OCI-LY7 (cell line): ENCODE measurements around the gene RSRC2. TPM values are rescaled to one million over a fixed set of nuclear protein-coding genes. Genes with fewer than 3 reads are reported as not detected.

Experiments
- BruUV-seq: library from RNA; stranded (reverse); fragments of 400-500 nt; replicated peaks from 2 replicates; lab custom pipeline; 2021; lab: Mats Ljungman, UMichigan
- CTCF ChIA-PET: fragments of 300-600 bp; sonication (Branson Sonifier 250); formaldehyde crosslinking; loops from one replicate; lab custom pipeline; 2022; ENCODE audit warnings: antibody characterized with exemption; ENCODE audit not compliant: unreplicated experiment; lab: Charles Lee
- POLR2A ChIA-PET: fragments of 300-600 bp; sonication (Branson Sonifier 250); formaldehyde crosslinking; loops from one replicate; lab custom pipeline; 2022; ENCODE audit warnings: antibody characterized with exemption; lab: Charles Lee
- DNase-seq: peaks from one replicate; pipeline ENCODE4 v3.0.0-alpha.2; 2015; ENCODE audit warnings: low spot score
- H2AFZ ChIP-seq: fragments of 200-600 bp; sonication (generic), shearing (Covaris generic); 2 replicates; pipeline ENCODE4 v1.6.1; 2014; ENCODE audit warnings: mild to moderate bottlenecking, antibody characterized with exemption, low read length, moderate library complexity
- H3K27ac ChIP-seq: fragments of 200-600 bp; sonication (generic); 2 replicates; pipeline ENCODE4 v1.5.1; 2014; ENCODE audit warnings: mixed run types, low read depth, mild to moderate bottlenecking, moderate library complexity, low read length, inconsistent platforms; ENCODE audit not compliant: poor library complexity, severe bottlenecking
- H3K36me3 ChIP-seq: fragments of 200-600 bp; sonication (generic); 2 replicates; pipeline ENCODE4 v1.6.1; 2014; ENCODE audit warnings: mild to moderate bottlenecking, antibody characterized with exemption, low read length, moderate library complexity, mixed read lengths; ENCODE audit not compliant: insufficient read depth
- H3K4me1 ChIP-seq: fragments of 200-600 bp; sonication (generic); 2 replicates; pipeline ENCODE4 v1.5.1; 2014; ENCODE audit warnings: mild to moderate bottlenecking, low read length; ENCODE audit not compliant: insufficient read depth, poor library complexity, severe bottlenecking
- H3K4me2 ChIP-seq: fragments of 200-600 bp; sonication (generic); 2 replicates; pipeline ENCODE4 v1.6.1; 2014; ENCODE audit warnings: mild to moderate bottlenecking, low read length
- H3K4me3 ChIP-seq: fragments of 200-600 bp; sonication (generic); 2 replicates; pipeline ENCODE4 v1.5.1; 2014; ENCODE audit warnings: mild to moderate bottlenecking, low read depth, low read length; ENCODE audit not compliant: poor library complexity, severe bottlenecking
- H3K79me2 ChIP-seq: fragments of 200-600 bp; sonication (generic); 2 replicates; pipeline ENCODE4 v1.6.1; 2016; ENCODE audit warnings: low read depth, mild to moderate bottlenecking, low read length, moderate library complexity, mixed read lengths; ENCODE audit not compliant: insufficient read depth
- H3K9me2 ChIP-seq: fragments of 200-600 bp; sonication (generic); 2 replicates; pipeline ENCODE4 v1.6.1; 2016; ENCODE audit warnings: mild to moderate bottlenecking, low read length, mixed read lengths; ENCODE audit not compliant: insufficient read depth
- H3K9me3 ChIP-seq: fragments of 200-600 bp; sonication (generic); 2 replicates; pipeline ENCODE4 v1.6.1; 2014; ENCODE audit warnings: mild to moderate bottlenecking, mixed run types, low read length, mixed read lengths
- H4K20me1 ChIP-seq: fragments of 200-600 bp; sonication (generic); 2 replicates; pipeline ENCODE4 v1.6.1; 2014; ENCODE audit warnings: mild to moderate bottlenecking, antibody characterized with exemption, low read length, moderate library complexity, mixed read lengths; ENCODE audit not compliant: insufficient read depth
- EZH2phosphoT487 ChIP-seq: fragments of 200-600 bp; sonication (generic); IDR thresholded peaks from 2 replicates; pipeline ENCODE4 v1.6.1; 2018; ENCODE audit warnings: low read depth, borderline replicate concordance, mild to moderate bottlenecking, mixed run types, antibody characterized with exemption, low read length, moderate library complexity, mixed read lengths
- intact Hi-C: fragments of 100-400 bp; cut with micrococcal nuclease; formaldehyde crosslinking; loops from one replicate; pipeline ENCODE4 v1.10.0; 2022; ENCODE audit not compliant: unreplicated experiment
- total RNA-seq, 2 experiments: library from RNA; depleted of rRNA in 1 of 2; stranded (reverse); fragments of >200 nt in 1 of 2; shearing (Covaris generic) in 1 of 2; gene quantifications; 2 replicates each; pipeline ENCODE4 v1.2.3, GENCODE V29; 2014 to 2022
- TF ChIP-seq, protein P1 (sequence below): fragments of 200-600 bp; sonication (generic); conservative IDR thresholded peaks from 2 replicates; pipeline ENCODE4 v1.5.1; 2014; ENCODE audit warnings: mild to moderate bottlenecking, antibody characterized with exemption, low read length, moderate library complexity, mixed read lengths

RSRC2 gene
- total RNA-seq, 2 experiments from 2014 or later: 91.7 to 132 TPM

GRCh38 chr12:122457627-122458026 is 69.1 kb downstream of the RSRC2 start:
- Histone ChIP-seq H2AFZ (no peak overlapping the region), H4K20me1 (no peaks in the 10 kb centered on the region), H3K4me3 (no peak overlapping the region), H3K36me3 (no peaks in the 10 kb centered on the region), H3K9me3 (no peaks in the 10 kb centered on the region), H3K27ac (no peak overlapping the region), H3K79me2 (no peaks in the 10 kb centered on the region), H3K4me2 (no peak overlapping the region), H3K9me2 (no peaks in the 10 kb centered on the region), H3K4me1 (peaks cover 15% of the 10 kb centered on the region)
- CTCF ChIA-PET: no interaction called here
- TF ChIP-seq, protein P1, sequence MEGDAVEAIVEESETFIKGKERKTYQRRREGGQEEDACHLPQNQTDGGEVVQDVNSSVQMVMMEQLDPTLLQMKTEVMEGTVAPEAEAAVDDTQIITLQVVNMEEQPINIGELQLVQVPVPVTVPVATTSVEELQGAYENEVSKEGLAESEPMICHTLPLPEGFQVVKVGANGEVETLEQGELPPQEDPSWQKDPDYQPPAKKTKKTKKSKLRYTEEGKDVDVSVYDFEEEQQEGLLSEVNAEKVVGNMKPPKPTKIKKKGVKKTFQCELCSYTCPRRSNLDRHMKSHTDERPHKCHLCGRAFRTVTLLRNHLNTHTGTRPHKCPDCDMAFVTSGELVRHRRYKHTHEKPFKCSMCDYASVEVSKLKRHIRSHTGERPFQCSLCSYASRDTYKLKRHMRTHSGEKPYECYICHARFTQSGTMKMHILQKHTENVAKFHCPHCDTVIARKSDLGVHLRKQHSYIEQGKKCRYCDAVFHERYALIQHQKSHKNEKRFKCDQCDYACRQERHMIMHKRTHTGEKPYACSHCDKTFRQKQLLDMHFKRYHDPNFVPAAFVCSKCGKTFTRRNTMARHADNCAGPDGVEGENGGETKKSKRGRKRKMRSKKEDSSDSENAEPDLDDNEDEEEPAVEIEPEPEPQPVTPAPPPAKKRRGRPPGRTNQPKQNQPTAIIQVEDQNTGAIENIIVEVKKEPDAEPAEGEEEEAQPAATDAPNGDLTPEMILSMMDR: no peak
- TF ChIP-seq EZH2phosphoT487: no peak
- BruUV-seq: no TSS peak
- intact Hi-C loops: no loop called here
- no peak for DNase-seq
- POLR2A ChIA-PET: no interaction called here

GRCh38 chr12:122454739-122455138 is 72.0 kb downstream of the RSRC2 start:
- no peak overlapping the region for H3K27ac ChIP-seq
- no peak for DNase-seq
- TF ChIP-seq, protein P1: no peak
- TF ChIP-seq EZH2phosphoT487: no peak
- H3K79me2 ChIP-seq: no peaks in the 10 kb centered on the region
- H3K9me3 ChIP-seq: no peaks in the 10 kb centered on the region
- H3K36me3 ChIP-seq: no peaks in the 10 kb centered on the region
- no peak overlapping the region; the same call in 1 of the 2 replicates for H2AFZ ChIP-seq
- POLR2A ChIA-PET: interaction anchor here (0.6 kb wide), 1 partner anchor 43 kb away, joined by 3 read pairs; no protein-coding TSS in a partner anchor
- no TSS peak for BruUV-seq
- intact Hi-C loops: no loop called here
- CTCF ChIA-PET: no interaction called here
- no peaks in the 10 kb centered on the region for H3K9me2 ChIP-seq
- H4K20me1 ChIP-seq: no peaks in the 10 kb centered on the region
- peaks cover 16% of the 10 kb centered on the region for H3K4me1 ChIP-seq
- no peak overlapping the region for H3K4me3 ChIP-seq
- H3K4me2 ChIP-seq: no peak overlapping the region

GRCh38 chr12:122454250-122454721 is 72.5 kb downstream of the RSRC2 start:
- intact Hi-C loops: no loop called here
- Histone ChIP-seq H3K4me3 (no peak overlapping the region), H4K20me1 (no peaks in the 10 kb centered on the region), H3K9me3 (no peaks in the 10 kb centered on the region), H3K9me2 (no peaks in the 10 kb centered on the region), H3K4me2 (no peak overlapping the region), H3K36me3 (no peaks in the 10 kb centered on the region), H3K79me2 (no peaks in the 10 kb centered on the region), H3K27ac (no peak overlapping the region), H3K4me1 (peaks cover 16% of the 10 kb centered on the region), H2AFZ (peak overlapping the region; percentile 79)
- no TSS peak for BruUV-seq
- CTCF ChIA-PET: no interaction called here
- TF ChIP-seq, protein P1: no peak
- no peak for TF ChIP-seq EZH2phosphoT487
- DNase-seq: no peak
- POLR2A ChIA-PET: interaction anchor here (0.6 kb wide), 1 partner anchor 43 kb away, joined by 3 read pairs; no protein-coding TSS in a partner anchor
